ENCODE results near the gene SH2D1A. TPM values are rescaled to one million over a fixed set of nuclear protein-coding genes. Genes with fewer than 3 reads are reported as not detected.

The SH2D1A gene
- total RNA-seq, 1 donor: not detected

- H3K27me3 ChIP-seq (ENCODE audit: insufficient read depth, low read length): no peaks in the 10 kb centered on the region
- no peaks in the 10 kb centered on the region for H3K4me1 ChIP-seq (ENCODE audit: insufficient read depth, low read length)
- H3K27ac ChIP-seq (ENCODE audit: low read depth, low read length): no peak overlapping the region
- no peak overlapping the region for H3K4me3 ChIP-seq (ENCODE audit: insufficient read depth, low read length)
- H2AFZ ChIP-seq (ENCODE audit: low read length): no peak overlapping the region
- H3K79me2 ChIP-seq (ENCODE audit: insufficient read depth, low read length): no peaks in the 10 kb centered on the region
- TF ChIP-seq CTCF (IDR thresholded peaks at IDR 0.05; ENCODE audit: extremely low read depth, low read depth, low read length): peak; percentile 74
- no peaks in the 10 kb centered on the region for H4K20me1 ChIP-seq (ENCODE audit: insufficient read depth, low read length)
- H3K4me2 ChIP-seq (ENCODE audit: insufficient read depth, low read length): no peak overlapping the region
- DNase-seq (ENCODE audit: insufficient read length, low spot score, missing footprints): peak; percentile 29
- no peaks in the 10 kb centered on the region for H3K9me3 ChIP-seq (ENCODE audit: low read depth, low read length)
- H3K36me3 ChIP-seq (ENCODE audit: insufficient read depth, low read length): no peaks in the 10 kb centered on the region
These were observed 42.2 kb downstream of the SH2D1A start for GRCh38 chrX:124388562-124388961.

GRCh38 chrX:124392794-124393193 lies 46.4 kb downstream of the SH2D1A start:
- Histone ChIP-seq H3K4me3 (ENCODE audit: insufficient read depth, low read length) (no peak overlapping the region), H4K20me1 (ENCODE audit: insufficient read depth, low read length) (no peaks in the 10 kb centered on the region), H3K27me3 (ENCODE audit: insufficient read depth, low read length) (no peaks in the 10 kb centered on the region), H3K4me2 (ENCODE audit: insufficient read depth, low read length) (no peak overlapping the region), H2AFZ (ENCODE audit: low read length) (no peak overlapping the region), H3K9me3 (ENCODE audit: low read depth, low read length) (no peaks in the 10 kb centered on the region), H3K79me2 (ENCODE audit: insufficient read depth, low read length) (no peaks in the 10 kb centered on the region), H3K4me1 (ENCODE audit: insufficient read depth, low read length) (no peaks in the 10 kb centered on the region), H3K27ac (ENCODE audit: low read depth, low read length) (no peak overlapping the region), H3K36me3 (ENCODE audit: insufficient read depth, low read length) (no peaks in the 10 kb centered on the region)
- TF ChIP-seq CTCF (IDR thresholded peaks at IDR 0.05; ENCODE audit: extremely low read depth, low read depth, low read length): no peak
- no peak for DNase-seq (ENCODE audit: insufficient read length, low spot score, missing footprints)

GRCh38 chrX:124393238-124393637 lies 46.9 kb downstream of the SH2D1A start:
- no peak for TF ChIP-seq CTCF (IDR thresholded peaks at IDR 0.05; ENCODE audit: extremely low read depth, low read depth, low read length)
- no peaks in the 10 kb centered on the region for H4K20me1 ChIP-seq (ENCODE audit: insufficient read depth, low read length)
- H3K4me1 ChIP-seq (ENCODE audit: insufficient read depth, low read length): no peaks in the 10 kb centered on the region
- no peak overlapping the region for H3K4me3 ChIP-seq (ENCODE audit: insufficient read depth, low read length)
- no peak overlapping the region for H3K4me2 ChIP-seq (ENCODE audit: insufficient read depth, low read length)
- H2AFZ ChIP-seq (ENCODE audit: low read length): no peak overlapping the region
- H3K79me2 ChIP-seq (ENCODE audit: insufficient read depth, low read length): no peaks in the 10 kb centered on the region
- no peaks in the 10 kb centered on the region for H3K9me3 ChIP-seq (ENCODE audit: low read depth, low read length)
- no peak overlapping the region for H3K27ac ChIP-seq (ENCODE audit: low read depth, low read length)
- no peaks in the 10 kb centered on the region for H3K27me3 ChIP-seq (ENCODE audit: insufficient read depth, low read length)
- no peak for DNase-seq (ENCODE audit: insufficient read length, low spot score, missing footprints)
- no peaks in the 10 kb centered on the region for H3K36me3 ChIP-seq (ENCODE audit: insufficient read depth, low read length)

- Histone ChIP-seq H3K9me3 (ENCODE audit: low read depth, low read length) (no peaks in the 10 kb centered on the region), H3K36me3 (ENCODE audit: insufficient read depth, low read length) (no peaks in the 10 kb centered on the region), H4K20me1 (ENCODE audit: insufficient read depth, low read length) (no peaks in the 10 kb centered on the region), H3K27me3 (ENCODE audit: insufficient read depth, low read length) (no peaks in the 10 kb centered on the region), H3K79me2 (ENCODE audit: insufficient read depth, low read length) (no peaks in the 10 kb centered on the region), H2AFZ (ENCODE audit: low read length) (no peak overlapping the region), H3K4me1 (ENCODE audit: insufficient read depth, low read length) (no peaks in the 10 kb centered on the region), H3K4me2 (ENCODE audit: insufficient read depth, low read length) (no peak overlapping the region), H3K27ac (ENCODE audit: low read depth, low read length) (no peak overlapping the region), H3K4me3 (ENCODE audit: insufficient read depth, low read length) (no peak overlapping the region)
- no peak for DNase-seq (ENCODE audit: insufficient read length, low spot score, missing footprints)
- TF ChIP-seq CTCF (IDR thresholded peaks at IDR 0.05; ENCODE audit: extremely low read depth, low read depth, low read length): no peak
These were observed 47.3 kb downstream of the SH2D1A start for GRCh38 chrX:124393659-124394058.
